Measurements from ENCODE around the gene VSIG8.

The VSIG8 gene

DNA sequence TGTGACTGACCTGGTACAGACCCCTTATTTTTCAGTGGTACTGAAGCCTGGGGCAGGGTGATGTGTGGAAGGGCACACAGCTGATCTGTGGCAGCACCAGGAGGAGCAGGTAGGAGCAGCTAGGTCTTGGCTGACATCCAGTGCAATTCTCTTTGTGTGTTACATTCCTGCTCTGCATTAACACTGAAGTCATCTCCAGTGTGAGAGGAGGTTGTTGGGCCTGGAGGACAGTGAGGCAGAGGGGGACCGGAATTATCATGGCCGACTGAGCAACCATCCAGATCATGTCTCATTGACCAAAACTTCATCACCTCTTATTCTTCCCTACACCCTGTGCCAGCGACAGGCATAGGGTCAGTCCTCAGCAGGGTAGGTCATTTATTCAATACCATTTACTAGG lies 34.3 kb downstream of the VSIG8 start:
- no peak for DNase-seq

- DNase-seq = no peak
Observed at GRCh38 chr1:159827549-159827948, 34.9 kb downstream of the VSIG8 start.

- DNase-seq = no peak
Observed at GRCh38 chr1:159827102-159827490, 35.4 kb downstream of the VSIG8 start.

- DNase-seq = no peak
Observed at GRCh38 chr1:159826441-159827101, 35.9 kb downstream of the VSIG8 start, which contains the start of gene SLAMF8. SLAMF8 (plus strand) TSS chr1:159826873; CDS start chr1:159826899, 26 bp downstream.

DNA sequence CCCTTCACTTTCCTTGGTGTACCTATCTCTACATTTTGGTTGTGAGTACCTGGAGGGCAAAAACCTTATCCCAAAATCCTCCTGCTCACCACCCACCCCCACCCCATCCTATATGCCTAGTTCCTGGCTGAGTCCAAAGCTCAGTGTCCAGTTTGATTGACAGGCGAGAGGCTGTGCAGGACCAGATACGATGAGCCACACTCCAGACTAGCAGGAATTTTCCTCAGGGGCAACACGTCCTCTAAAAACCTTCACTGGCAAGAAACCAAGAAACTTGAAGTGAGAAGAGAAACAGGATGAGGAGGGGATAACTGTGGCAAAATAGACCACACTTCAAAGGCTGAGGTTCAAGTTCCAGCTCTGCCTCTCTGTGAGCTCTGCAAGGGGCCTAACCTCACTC lies 36.9 kb downstream of the VSIG8 start:
- DNase-seq = no peak

DNA sequence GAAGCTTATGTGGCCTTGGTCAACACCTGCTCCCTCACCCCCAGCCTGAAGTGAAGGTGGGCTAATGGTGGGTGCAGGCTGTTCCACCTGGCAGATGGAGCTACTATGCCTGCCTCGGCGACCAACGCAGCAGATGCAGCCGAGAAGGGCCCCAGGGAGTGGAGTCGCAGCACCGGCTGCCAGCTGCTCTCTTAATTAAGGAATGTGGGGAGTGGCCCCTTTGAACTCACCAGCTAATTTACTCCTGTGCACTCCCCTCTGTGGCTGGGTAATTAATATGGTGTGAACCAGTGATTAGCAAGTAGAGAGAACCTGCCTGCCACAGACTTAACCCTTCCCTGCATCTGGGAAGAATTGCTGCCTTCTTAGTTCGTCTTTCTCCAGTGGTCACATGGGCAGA lies 39.1 kb downstream of the VSIG8 start:
- no peak for DNase-seq

DNA sequence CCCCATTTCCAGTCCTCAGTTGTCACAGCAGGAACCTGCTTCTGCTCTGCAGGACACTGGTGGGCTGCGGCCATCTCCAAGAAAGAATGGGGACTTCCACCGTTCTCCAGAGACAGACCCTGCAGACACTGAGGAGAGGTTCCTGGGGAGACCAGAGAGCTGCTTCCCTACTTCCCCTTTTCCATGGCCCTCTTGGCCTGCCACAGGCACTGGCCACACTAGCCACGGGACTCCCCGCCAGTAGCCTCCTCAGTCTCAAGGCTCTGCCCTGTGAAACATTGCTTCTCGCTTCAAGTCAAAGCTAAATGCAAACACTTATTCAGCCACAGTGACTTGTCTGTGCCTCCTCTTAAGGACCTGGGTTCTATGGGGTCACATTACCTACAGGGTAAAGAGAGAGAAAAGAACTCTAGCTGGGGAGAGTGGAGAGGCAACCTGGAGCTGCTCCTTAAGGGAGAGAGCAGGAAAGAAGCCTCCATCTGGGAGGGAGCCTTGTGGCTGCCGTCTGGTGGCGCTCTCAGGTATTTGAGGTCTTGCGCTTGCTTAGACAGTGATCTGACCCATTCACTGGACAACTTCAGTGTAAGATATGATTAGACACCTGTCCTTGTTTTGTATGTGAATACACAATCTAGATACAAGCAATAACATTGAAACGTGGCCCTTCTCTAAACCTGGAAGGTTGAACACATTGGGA lies 41.1 kb downstream of the VSIG8 start:
- no peak for DNase-seq

DNA sequence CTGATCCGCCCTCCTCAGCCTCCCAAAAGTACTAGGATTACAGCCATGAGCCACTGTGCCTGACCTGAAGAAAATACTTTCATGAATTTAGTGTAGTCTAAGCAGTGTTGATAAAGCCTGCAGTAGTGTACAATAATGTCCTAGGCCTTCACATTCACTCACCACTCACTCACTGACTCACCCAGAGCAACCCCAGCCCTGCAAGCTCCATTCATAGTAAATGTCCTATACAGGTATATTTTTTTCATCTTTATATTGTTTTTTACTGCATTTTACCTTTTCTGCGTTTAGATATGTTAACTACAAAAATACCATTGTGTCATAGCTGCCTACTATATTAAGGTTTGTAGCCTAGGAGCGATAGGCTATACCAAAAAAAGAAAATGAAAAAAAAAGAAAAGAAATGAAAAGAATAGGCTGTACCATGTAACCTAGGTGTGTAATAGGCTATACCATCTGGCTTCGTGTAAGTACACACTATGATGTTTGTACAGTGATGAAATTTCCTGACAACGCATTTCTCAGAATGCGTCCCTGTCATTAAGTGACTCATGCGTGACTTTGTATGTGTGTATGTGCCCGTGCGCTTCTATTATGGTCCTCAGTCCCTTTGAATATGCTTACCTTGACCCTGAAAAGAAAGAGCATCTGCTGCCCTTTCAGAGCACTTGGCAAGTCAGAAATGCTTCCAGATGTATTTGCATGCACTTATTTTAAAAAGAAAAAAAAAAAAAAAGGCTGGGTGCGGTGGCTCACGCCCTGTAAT lies 45.0 kb downstream of the VSIG8 start:
- DNase-seq = no peak

- no peak for DNase-seq
Observed at GRCh38 chr1:159815926-159816325, 46.5 kb downstream of the VSIG8 start.

DNA sequence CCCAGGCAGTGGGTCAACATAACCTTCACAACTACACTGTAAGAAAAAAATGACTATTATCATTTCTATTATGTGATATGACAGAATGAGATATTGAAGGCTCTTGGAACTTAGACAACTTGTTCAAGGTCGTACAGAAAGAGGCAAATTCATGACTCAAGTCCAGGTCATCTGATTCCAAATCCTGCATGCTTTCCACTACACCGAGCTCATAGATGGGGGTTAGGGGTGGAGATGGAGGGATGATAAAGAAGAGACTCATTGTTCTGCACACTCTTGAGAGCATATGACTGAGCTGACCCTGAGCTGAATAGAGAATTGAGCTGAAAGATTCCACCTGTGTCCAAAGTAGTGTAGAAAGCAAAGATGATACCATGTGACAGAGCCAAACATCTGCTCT lies 57.5 kb downstream of the VSIG8 start:
- no peak for DNase-seq
